Measurements from ENCODE around the gene SPATA19.

SPATA19 gene

GRCh38 chr11:133816146-133816870 lies 29.0 kb downstream of the SPATA19 start:
- no peak overlapping the region for H3K4me3 ChIP-seq
- intact Hi-C loops (cut with DNase I; ENCODE audit: low total_unique reads), result no loop called here

GRCh38 chr11:133815636-133816035 lies 29.7 kb downstream of the SPATA19 start:
- no peak for DNase-seq
- Histone ChIP-seq H3K27ac (no peak overlapping the region), H3K27me3 (peaks cover 0 to 11% of the 10 kb centered on the region in 2 donors), H3K9me3 (no peaks in the 10 kb centered on the region), H3K4me1 (no peaks in the 10 kb centered on the region), H3K36me3 (no peaks in the 10 kb centered on the region), H3K4me3 (no peak overlapping the region)
- no peak for TF ChIP-seq CTCF (IDR thresholded peaks at IDR 0.05)
- intact Hi-C loops (cut with DNase I; ENCODE audit: low total_unique reads), result no loop called here

More at GRCh38 chr11:133816146-133816870, 29.0 kb downstream of the SPATA19 start:
- no peak for TF ChIP-seq CTCF (IDR thresholded peaks at IDR 0.05)
- no peaks in the 10 kb centered on the region for H3K36me3 ChIP-seq
- no peaks in the 10 kb centered on the region for H3K9me3 ChIP-seq
- no peak overlapping the region for H3K27ac ChIP-seq
- no peaks in the 10 kb centered on the region for H3K4me1 ChIP-seq
- DNase-seq, result no peak
- H3K27me3 ChIP-seq, result peaks cover 0 to 8% of the 10 kb centered on the region in 2 donors

GRCh38 chr11:133814588-133815100 lies 30.7 kb downstream of the SPATA19 start:
- Histone ChIP-seq H3K36me3 (no peaks in the 10 kb centered on the region), H3K27me3 (peaks cover 0 to 11% of the 10 kb centered on the region in 2 donors), H3K9me3 (no peaks in the 10 kb centered on the region), H3K27ac (no peak overlapping the region), H3K4me1 (peaks cover 0 to 6% (median 0%) of the 10 kb centered on the region in 4 donors), H3K4me3 (no peak overlapping the region)
- TF ChIP-seq CTCF (IDR thresholded peaks at IDR 0.05), result no peak
- intact Hi-C loops (cut with DNase I; ENCODE audit: low total_unique reads), result no loop called here
- DNase-seq, result no peak

GRCh38 chr11:133811850-133812685 lies 33.2 kb downstream of the SPATA19 start:
- DNase-seq, result no peak
- intact Hi-C loops (cut with DNase I; ENCODE audit: low total_unique reads), result no loop called here

GRCh38 chr11:133810766-133811165 lies 34.5 kb downstream of the SPATA19 start:
- no peak for TF ChIP-seq CTCF (IDR thresholded peaks at IDR 0.05)
- Histone ChIP-seq H3K4me3 (no peak overlapping the region), H3K27ac (no peak overlapping the region), H3K27me3 (peaks cover 0 to 13% of the 10 kb centered on the region in 2 donors), H3K9me3 (no peaks in the 10 kb centered on the region), H3K4me1 (peaks cover 0 to 8% (median 0%) of the 10 kb centered on the region in 4 donors), H3K36me3 (no peaks in the 10 kb centered on the region)
- no peak for DNase-seq
- intact Hi-C loops (cut with DNase I; ENCODE audit: low total_unique reads), result no loop called here

More at GRCh38 chr11:133811850-133812685, 33.2 kb downstream of the SPATA19 start:
- H3K27ac ChIP-seq, result no peak overlapping the region
- peaks cover 0 to 13% of the 10 kb centered on the region in 2 donors for H3K27me3 ChIP-seq
- H3K4me1 ChIP-seq, result peaks cover 0 to 8% (median 0%) of the 10 kb centered on the region in 4 donors
- H3K36me3 ChIP-seq, result no peaks in the 10 kb centered on the region
- no peak for TF ChIP-seq CTCF (IDR thresholded peaks at IDR 0.05)
- no peak overlapping the region for H3K4me3 ChIP-seq
- H3K9me3 ChIP-seq, result no peaks in the 10 kb centered on the region

Measured in tibial artery (tissue), 4 donors.